Measurements from ENCODE around the gene ZNF333.
"Not testable (repeated sequence)": the region's sequence is repeated elsewhere in the genome, so short reads cannot be mapped to it uniquely, and the experiment has no call there.

ZNF333 gene

GRCh38 chr19:14767466-14767971 lies 77.7 kb downstream of the ZNF333 start:
- Histone ChIP-seq H3K9me3 (ENCODE audit: control insufficient read depth, low read length) (peaks cover 29% of the 10 kb centered on the region), H3K27ac (ENCODE audit: low read depth, low read length, severe bottlenecking) (no peak overlapping the region), H3K4me3 (ENCODE audit: extremely low read depth, insufficient read depth, low read length, poor library complexity, severe bottlenecking) (no peak overlapping the region), H3K4me1 (ENCODE audit: control insufficient read depth, insufficient read depth, low read length, poor library complexity, severe bottlenecking) (no peaks in the 10 kb centered on the region), H3K36me3 (ENCODE audit: control insufficient read depth, insufficient read depth, low read length) (no peaks in the 10 kb centered on the region)
- 50% methylated on average over 2 of the region's 2 CpGs; no CpG with 5 or more reads in 1 of the 2 experiments for WGBS, 2 experiments (ENCODE audit: insufficient coverage in 2 of 2)

- no peak overlapping the region for H3K4me3 ChIP-seq (ENCODE audit: extremely low read depth, insufficient read depth, low read length, poor library complexity, severe bottlenecking)
- H3K27ac ChIP-seq (ENCODE audit: low read depth, low read length, severe bottlenecking), result no peak overlapping the region
- WGBS, 2 experiments (ENCODE audit: insufficient coverage in 2 of 2), result 50 to 78% methylated on average over 1 to 2 of the region's 2 CpGs
Observed at GRCh38 chr19:14768001-14768400, 78.2 kb downstream of the ZNF333 start.

GRCh38 chr19:14769201-14769600 lies 79.4 kb downstream of the ZNF333 start:
- 76 to 79% methylated on average over 5 of the region's 5 CpGs for WGBS, 2 experiments (ENCODE audit: insufficient coverage in 2 of 2)
- peaks cover 30% of the 10 kb centered on the region for H3K9me3 ChIP-seq (ENCODE audit: control insufficient read depth, low read length)
- H3K27ac ChIP-seq (ENCODE audit: low read depth, low read length, severe bottlenecking), result no peak overlapping the region
- H3K4me1 ChIP-seq (ENCODE audit: control insufficient read depth, insufficient read depth, low read length, poor library complexity, severe bottlenecking), result no peaks in the 10 kb centered on the region
- no peak overlapping the region for H3K4me3 ChIP-seq (ENCODE audit: extremely low read depth, insufficient read depth, low read length, poor library complexity, severe bottlenecking)
- H3K36me3 ChIP-seq (ENCODE audit: control insufficient read depth, insufficient read depth, low read length), result no peaks in the 10 kb centered on the region

More at GRCh38 chr19:14768001-14768400, 78.2 kb downstream of the ZNF333 start:
- Histone ChIP-seq H3K36me3 (ENCODE audit: control insufficient read depth, insufficient read depth, low read length) (no peaks in the 10 kb centered on the region), H3K9me3 (ENCODE audit: control insufficient read depth, low read length) (peaks cover 30% of the 10 kb centered on the region), H3K4me1 (ENCODE audit: control insufficient read depth, insufficient read depth, low read length, poor library complexity, severe bottlenecking) (no peaks in the 10 kb centered on the region)

GRCh38 chr19:14770136-14770535 lies 80.3 kb downstream of the ZNF333 start:
- Histone ChIP-seq H3K27ac (ENCODE audit: low read depth, low read length, severe bottlenecking) (no peak overlapping the region), H3K4me1 (ENCODE audit: control insufficient read depth, insufficient read depth, low read length, poor library complexity, severe bottlenecking) (no peaks in the 10 kb centered on the region), H3K4me3 (ENCODE audit: extremely low read depth, insufficient read depth, low read length, poor library complexity, severe bottlenecking) (no peak overlapping the region), H3K9me3 (ENCODE audit: control insufficient read depth, low read length) (peaks cover 22% of the 10 kb centered on the region), H3K36me3 (ENCODE audit: control insufficient read depth, insufficient read depth, low read length) (no peaks in the 10 kb centered on the region)
- 48 to 56% methylated on average over 4 of the region's 5 CpGs for WGBS, 2 experiments (ENCODE audit: insufficient coverage in 2 of 2)

- WGBS, 2 experiments (ENCODE audit: insufficient coverage in 2 of 2), result 75 to 87% methylated on average over 8 of the region's 11 CpGs
- H3K27ac ChIP-seq (ENCODE audit: low read depth, low read length, severe bottlenecking), result no peak overlapping the region
- no peaks in the 10 kb centered on the region for H3K4me1 ChIP-seq (ENCODE audit: control insufficient read depth, insufficient read depth, low read length, poor library complexity, severe bottlenecking)
- H3K9me3 ChIP-seq (ENCODE audit: control insufficient read depth, low read length), result peaks cover 22% of the 10 kb centered on the region
- no peaks in the 10 kb centered on the region for H3K36me3 ChIP-seq (ENCODE audit: control insufficient read depth, insufficient read depth, low read length)
- H3K4me3 ChIP-seq (ENCODE audit: extremely low read depth, insufficient read depth, low read length, poor library complexity, severe bottlenecking), result no peak overlapping the region
Observed at GRCh38 chr19:14770944-14771839, 81.3 kb downstream of the ZNF333 start.

- Histone ChIP-seq H3K27ac (ENCODE audit: low read depth, low read length, severe bottlenecking) (no peak overlapping the region), H3K4me3 (ENCODE audit: extremely low read depth, insufficient read depth, low read length, poor library complexity, severe bottlenecking) (no peak overlapping the region), H3K4me1 (ENCODE audit: control insufficient read depth, insufficient read depth, low read length, poor library complexity, severe bottlenecking) (no peaks in the 10 kb centered on the region), H3K9me3 (ENCODE audit: control insufficient read depth, low read length) (peaks cover 20% of the 10 kb centered on the region), H3K36me3 (ENCODE audit: control insufficient read depth, insufficient read depth, low read length) (no peaks in the 10 kb centered on the region)
- whole genome bisulfite sequencing, 2 experiments (ENCODE audit: insufficient coverage in 2 of 2), result 76 to 89% methylated on average over 5 to 7 of the region's 8 CpGs
Observed at GRCh38 chr19:14772467-14772866, 82.6 kb downstream of the ZNF333 start.

- Histone ChIP-seq H3K36me3 (ENCODE audit: control insufficient read depth, insufficient read depth, low read length) (no peaks in the 10 kb centered on the region), H3K4me1 (ENCODE audit: control insufficient read depth, insufficient read depth, low read length, poor library complexity, severe bottlenecking) (no peaks in the 10 kb centered on the region), H3K9me3 (ENCODE audit: control insufficient read depth, low read length) (peaks cover 17% of the 10 kb centered on the region), H3K4me3 (ENCODE audit: extremely low read depth, insufficient read depth, low read length, poor library complexity, severe bottlenecking) (no peak overlapping the region), H3K27ac (ENCODE audit: low read depth, low read length, severe bottlenecking) (no peak overlapping the region)
- 52 to 54% methylated on average over 2 of the region's 7 CpGs for WGBS, 2 experiments (ENCODE audit: insufficient coverage in 2 of 2)
Observed at GRCh38 chr19:14772995-14773394, 83.1 kb downstream of the ZNF333 start.

- not testable (repeated sequence) for H3K36me3 ChIP-seq (ENCODE audit: control insufficient read depth, insufficient read depth, low read length); H3K27ac ChIP-seq (ENCODE audit: low read depth, low read length, severe bottlenecking); H3K9me3 ChIP-seq (ENCODE audit: control insufficient read depth, low read length); H3K4me3 ChIP-seq (ENCODE audit: extremely low read depth, insufficient read depth, low read length, poor library complexity, severe bottlenecking); H3K4me1 ChIP-seq (ENCODE audit: control insufficient read depth, insufficient read depth, low read length, poor library complexity, severe bottlenecking)
- no CpG with 5 or more reads among the region's 9 CpGs for WGBS, 2 experiments (ENCODE audit: insufficient coverage in 2 of 2)
Observed at GRCh38 chr19:14773722-14774121, 83.9 kb downstream of the ZNF333 start.

GRCh38 chr19:14774373-14774772 lies 84.5 kb downstream of the ZNF333 start:
- peaks cover 9% of the 10 kb centered on the region for H3K9me3 ChIP-seq (ENCODE audit: control insufficient read depth, low read length)
- no peaks in the 10 kb centered on the region for H3K4me1 ChIP-seq (ENCODE audit: control insufficient read depth, insufficient read depth, low read length, poor library complexity, severe bottlenecking)
- no peak overlapping the region for H3K27ac ChIP-seq (ENCODE audit: low read depth, low read length, severe bottlenecking)
- H3K4me3 ChIP-seq (ENCODE audit: extremely low read depth, insufficient read depth, low read length, poor library complexity, severe bottlenecking), result no peak overlapping the region
- no peaks in the 10 kb centered on the region for H3K36me3 ChIP-seq (ENCODE audit: control insufficient read depth, insufficient read depth, low read length)
- WGBS, 2 experiments (ENCODE audit: insufficient coverage in 2 of 2), result 62 to 95% methylated on average over 7 to 8 of the region's 10 CpGs

- 51 to 84% methylated on average over 5 to 6 of the region's 8 CpGs for WGBS, 2 experiments (ENCODE audit: insufficient coverage in 2 of 2)
- H3K36me3 ChIP-seq (ENCODE audit: control insufficient read depth, insufficient read depth, low read length); H3K9me3 ChIP-seq (ENCODE audit: control insufficient read depth, low read length); H3K4me1 ChIP-seq (ENCODE audit: control insufficient read depth, insufficient read depth, low read length, poor library complexity, severe bottlenecking); H3K27ac ChIP-seq (ENCODE audit: low read depth, low read length, severe bottlenecking); H3K4me3 ChIP-seq (ENCODE audit: extremely low read depth, insufficient read depth, low read length, poor library complexity, severe bottlenecking): not testable (repeated sequence)
Observed at GRCh38 chr19:14775326-14775725, 85.5 kb downstream of the ZNF333 start.
